Mammary epithelial cell (primary cell): Measurements from ENCODE around the gene TBXAS1.

ENCODE experiments used
- EZH2 ChIP-seq: IDR thresholded peaks from 2 replicates; pipeline ENCODE4 v1.6.1; 2012; ENCODE audit warnings: low read length, inconsistent platforms, borderline replicate concordance
- TF ChIP-seq, protein P1 (sequence below), 2 donors: IDR thresholded peaks in 1 of 2; conservative IDR thresholded peaks in 1 of 2; 2 replicates each; pipeline ENCODE4 v1.5.1; 2011 to 2012; ENCODE audit warnings: inconsistent platforms in 2 of 2, low read length in 2 of 2, mild to moderate bottlenecking in 2 of 2, control low read depth in 1 of 2, low read depth in 1 of 2; ENCODE audit not compliant: insufficient read depth in 1 of 2; ENCODE audit errors: extremely low read depth in 1 of 2

- TF ChIP-seq, protein P1, sequence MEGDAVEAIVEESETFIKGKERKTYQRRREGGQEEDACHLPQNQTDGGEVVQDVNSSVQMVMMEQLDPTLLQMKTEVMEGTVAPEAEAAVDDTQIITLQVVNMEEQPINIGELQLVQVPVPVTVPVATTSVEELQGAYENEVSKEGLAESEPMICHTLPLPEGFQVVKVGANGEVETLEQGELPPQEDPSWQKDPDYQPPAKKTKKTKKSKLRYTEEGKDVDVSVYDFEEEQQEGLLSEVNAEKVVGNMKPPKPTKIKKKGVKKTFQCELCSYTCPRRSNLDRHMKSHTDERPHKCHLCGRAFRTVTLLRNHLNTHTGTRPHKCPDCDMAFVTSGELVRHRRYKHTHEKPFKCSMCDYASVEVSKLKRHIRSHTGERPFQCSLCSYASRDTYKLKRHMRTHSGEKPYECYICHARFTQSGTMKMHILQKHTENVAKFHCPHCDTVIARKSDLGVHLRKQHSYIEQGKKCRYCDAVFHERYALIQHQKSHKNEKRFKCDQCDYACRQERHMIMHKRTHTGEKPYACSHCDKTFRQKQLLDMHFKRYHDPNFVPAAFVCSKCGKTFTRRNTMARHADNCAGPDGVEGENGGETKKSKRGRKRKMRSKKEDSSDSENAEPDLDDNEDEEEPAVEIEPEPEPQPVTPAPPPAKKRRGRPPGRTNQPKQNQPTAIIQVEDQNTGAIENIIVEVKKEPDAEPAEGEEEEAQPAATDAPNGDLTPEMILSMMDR (conservative IDR thresholded peaks at IDR 0.05 in 1 of 2, IDR thresholded peaks at IDR 0.05 in 1 of 2; ENCODE audit: extremely low read depth in 1 of 2, insufficient read depth in 1 of 2, low read depth in 1 of 2, low read length in 2 of 2): no peak
- no peak for TF ChIP-seq EZH2
Measured at GRCh38 chr7:139829775-139830117, 682 bp downstream of the TBXAS1 start.
